ENCODE data around the gene KCND3. TPM values are rescaled to one million over a fixed set of nuclear protein-coding genes. Genes with fewer than 3 reads are reported as not detected.

The KCND3 gene
- total RNA-seq, 1 donor from 2014 or later = 2.2 TPM

DNA sequence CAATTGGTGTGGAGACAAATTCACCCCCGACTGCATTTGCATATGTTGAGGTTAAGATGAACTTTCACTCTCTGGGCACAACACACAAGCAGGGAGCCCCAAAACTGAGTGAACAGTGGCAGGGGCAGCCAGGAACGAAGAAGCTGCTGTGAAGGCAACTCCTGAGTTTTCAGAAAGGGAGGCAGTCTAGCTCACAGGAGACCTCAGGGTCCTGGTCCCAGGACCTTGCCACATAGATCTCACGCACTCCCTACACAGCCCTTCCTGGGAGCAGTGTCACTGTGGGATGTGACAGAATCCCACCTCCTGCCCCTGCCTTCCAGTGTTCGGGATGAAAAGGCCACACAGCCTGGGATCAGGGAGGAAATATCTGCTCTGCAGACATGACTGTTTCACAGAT, 60.9 kb downstream of the KCND3 start:
- DNase-seq (ENCODE audit: extremely low spot score, unreplicated experiment) = no peak
- Mint-ChIP-seq H3K27ac (no peak overlapping the region), H3K4me3 (no peak overlapping the region), H3K4me1 (ENCODE audit: unreplicated experiment) (no peaks in the 10 kb centered on the region), H3K27me3 (peaks cover 21% of the 10 kb centered on the region), H3K9me3 (no peaks in the 10 kb centered on the region), H3K36me3 (no peaks in the 10 kb centered on the region)
- TF ChIP-seq, protein P1, sequence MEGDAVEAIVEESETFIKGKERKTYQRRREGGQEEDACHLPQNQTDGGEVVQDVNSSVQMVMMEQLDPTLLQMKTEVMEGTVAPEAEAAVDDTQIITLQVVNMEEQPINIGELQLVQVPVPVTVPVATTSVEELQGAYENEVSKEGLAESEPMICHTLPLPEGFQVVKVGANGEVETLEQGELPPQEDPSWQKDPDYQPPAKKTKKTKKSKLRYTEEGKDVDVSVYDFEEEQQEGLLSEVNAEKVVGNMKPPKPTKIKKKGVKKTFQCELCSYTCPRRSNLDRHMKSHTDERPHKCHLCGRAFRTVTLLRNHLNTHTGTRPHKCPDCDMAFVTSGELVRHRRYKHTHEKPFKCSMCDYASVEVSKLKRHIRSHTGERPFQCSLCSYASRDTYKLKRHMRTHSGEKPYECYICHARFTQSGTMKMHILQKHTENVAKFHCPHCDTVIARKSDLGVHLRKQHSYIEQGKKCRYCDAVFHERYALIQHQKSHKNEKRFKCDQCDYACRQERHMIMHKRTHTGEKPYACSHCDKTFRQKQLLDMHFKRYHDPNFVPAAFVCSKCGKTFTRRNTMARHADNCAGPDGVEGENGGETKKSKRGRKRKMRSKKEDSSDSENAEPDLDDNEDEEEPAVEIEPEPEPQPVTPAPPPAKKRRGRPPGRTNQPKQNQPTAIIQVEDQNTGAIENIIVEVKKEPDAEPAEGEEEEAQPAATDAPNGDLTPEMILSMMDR (conservative IDR thresholded peaks at IDR 0.05) = no peak

DNA sequence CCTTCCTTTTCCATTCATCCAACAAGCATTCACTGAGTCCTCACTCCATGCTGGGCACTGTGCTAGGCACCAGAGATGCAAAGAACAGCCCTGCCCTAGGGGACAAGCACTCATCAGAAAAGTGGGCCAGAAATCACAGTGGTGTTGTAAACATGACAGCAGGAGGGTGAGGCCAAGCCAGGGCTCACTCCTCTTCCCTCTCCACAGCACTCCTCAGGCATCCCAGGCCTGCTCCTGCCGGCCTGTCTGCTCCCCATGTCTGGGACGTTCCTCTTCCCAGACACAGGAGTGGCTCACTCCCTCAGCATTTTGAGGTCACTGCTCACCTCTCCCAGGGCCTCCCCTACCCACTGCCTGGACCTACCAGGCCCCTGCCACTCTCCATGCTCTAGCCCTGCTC, 61.8 kb downstream of the KCND3 start:
- no peak for DNase-seq (ENCODE audit: extremely low spot score, unreplicated experiment)
- Mint-ChIP-seq H3K4me3 (no peak overlapping the region), H3K4me1 (ENCODE audit: unreplicated experiment) (no peaks in the 10 kb centered on the region), H3K36me3 (no peaks in the 10 kb centered on the region), H3K27ac (no peak overlapping the region), H3K27me3 (peaks cover 25% of the 10 kb centered on the region), H3K9me3 (no peaks in the 10 kb centered on the region)
- TF ChIP-seq, protein P1 (conservative IDR thresholded peaks at IDR 0.05) = no peak

DNA sequence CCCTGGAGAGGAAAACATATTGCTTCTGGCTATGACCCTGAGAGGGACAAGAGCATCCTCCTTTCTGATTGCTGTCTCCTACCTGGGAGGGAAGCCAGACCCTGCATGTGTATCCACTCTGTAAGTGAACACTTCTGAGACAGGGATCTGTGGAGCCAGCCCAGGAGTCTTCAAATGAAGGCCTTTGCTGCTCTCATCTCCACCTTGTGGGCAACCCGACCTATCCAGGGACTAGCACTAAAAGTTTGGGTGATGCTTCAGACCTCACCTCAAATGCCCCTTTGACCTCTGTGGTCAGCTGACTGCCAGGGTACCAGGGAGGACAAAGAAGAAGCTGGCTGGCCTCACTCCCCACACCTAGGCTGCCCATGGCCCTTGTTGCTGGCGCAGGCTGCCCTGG, 64.7 kb downstream of the KCND3 start:
- TF ChIP-seq, protein P1 (conservative IDR thresholded peaks at IDR 0.05) = no peak
- H3K4me3 Mint-ChIP-seq = no peak overlapping the region
- H3K4me1 Mint-ChIP-seq (ENCODE audit: unreplicated experiment) = no peaks in the 10 kb centered on the region
- H3K27me3 Mint-ChIP-seq = peaks cover 35% of the 10 kb centered on the region
- H3K36me3 Mint-ChIP-seq = no peaks in the 10 kb centered on the region
- H3K9me3 Mint-ChIP-seq = no peaks in the 10 kb centered on the region
- H3K27ac Mint-ChIP-seq = no peak overlapping the region
- DNase-seq (ENCODE audit: extremely low spot score, unreplicated experiment) = no peak

DNA sequence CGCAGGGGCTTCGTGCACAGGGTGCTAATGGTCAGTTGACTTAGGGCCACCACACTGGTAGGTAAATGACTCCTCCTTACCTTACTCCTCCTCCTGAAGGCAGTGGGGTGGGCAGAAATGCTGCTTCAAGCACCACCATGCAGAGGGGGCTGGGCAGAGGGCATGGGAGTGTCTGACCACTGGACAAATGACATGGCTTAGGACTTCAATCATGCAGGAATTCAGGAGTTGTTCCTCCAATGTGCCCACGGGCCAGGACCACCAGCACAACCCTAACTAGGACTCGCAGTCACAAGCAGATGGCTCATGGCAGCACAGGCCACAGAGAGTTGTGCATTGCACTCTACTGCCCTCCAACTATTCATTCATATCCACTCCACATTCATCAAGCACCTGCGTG, 65.7 kb downstream of the KCND3 start:
- TF ChIP-seq, protein P1 (conservative IDR thresholded peaks at IDR 0.05) = no peak
- no peak overlapping the region for H3K4me3 Mint-ChIP-seq
- H3K27me3 Mint-ChIP-seq = peaks cover 36% of the 10 kb centered on the region
- DNase-seq (ENCODE audit: extremely low spot score, unreplicated experiment) = no peak
- no peaks in the 10 kb centered on the region for H3K36me3 Mint-ChIP-seq
- no peaks in the 10 kb centered on the region for H3K9me3 Mint-ChIP-seq
- H3K4me1 Mint-ChIP-seq (ENCODE audit: unreplicated experiment) = no peaks in the 10 kb centered on the region
- H3K27ac Mint-ChIP-seq = no peak overlapping the region

DNA sequence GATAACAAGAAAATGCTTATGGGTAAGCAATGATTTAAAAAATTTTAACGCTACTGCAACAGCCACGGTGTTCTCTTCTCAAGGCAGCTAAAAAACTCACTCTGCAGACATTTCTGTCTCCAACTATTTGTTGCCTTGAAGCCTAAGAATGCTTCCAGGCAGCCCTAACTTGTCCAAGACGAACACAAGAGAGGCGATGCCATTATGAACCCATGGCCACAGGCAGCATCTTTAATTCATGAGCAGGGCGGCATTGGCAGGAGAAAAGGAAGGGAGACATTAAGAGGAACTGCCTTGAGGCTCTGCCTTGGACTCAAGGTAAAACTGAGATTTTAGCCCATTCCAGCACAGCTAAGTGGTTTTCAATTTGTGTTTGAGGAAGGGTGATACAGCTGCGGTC, 67.5 kb downstream of the KCND3 start:
- no peak overlapping the region for H3K4me3 Mint-ChIP-seq

More for the DNA sequence above, 67.5 kb downstream of the KCND3 start:
- Mint-ChIP-seq H3K36me3 (no peaks in the 10 kb centered on the region), H3K4me1 (ENCODE audit: unreplicated experiment) (no peaks in the 10 kb centered on the region), H3K27ac (no peak overlapping the region), H3K27me3 (peaks cover 51% of the 10 kb centered on the region), H3K9me3 (no peaks in the 10 kb centered on the region)
- TF ChIP-seq, protein P1 (conservative IDR thresholded peaks at IDR 0.05) = no peak
- DNase-seq (ENCODE audit: extremely low spot score, unreplicated experiment) = no peak

All from type B pancreatic cell (in vitro differentiated cells).